Liver (tissue), 9 donors: Measurements from ENCODE around the gene HLTF. TPM values are rescaled to one million over a fixed set of nuclear protein-coding genes. Genes with fewer than 3 reads are reported as not detected.

Experiments
- DNase-seq: peaks from one replicate; pipeline ENCODE4 v3.0.0-alpha.2; 2017; ENCODE audit warnings: low spot score
- H3K27ac ChIP-seq, 2 donors: one replicate each; pipeline ENCODE4 v1.7.0; 2013; ENCODE audit warnings: inconsistent platforms in 2 of 2, low read length in 2 of 2, control low read depth in 1 of 2, low read depth in 1 of 2, mild to moderate bottlenecking in 1 of 2
- H3K27me3 ChIP-seq, 4 donors: one replicate each; pipeline versions ENCODE4 v1.6.1 to v1.7.0; 2013; ENCODE audit warnings: low read length in 3 of 4, inconsistent platforms in 1 of 4, mild to moderate bottlenecking in 1 of 4, moderate library complexity in 1 of 4; ENCODE audit not compliant: control insufficient read depth in 4 of 4, insufficient read depth in 4 of 4
- H3K36me3 ChIP-seq, 4 donors: one replicate each; pipeline versions ENCODE4 v1.6.1 to v1.7.0; 2013; ENCODE audit warnings: low read length in 3 of 4, mild to moderate bottlenecking in 3 of 4, low read depth in 1 of 4, moderate library complexity in 1 of 4; ENCODE audit not compliant: control insufficient read depth in 4 of 4, insufficient read depth in 3 of 4
- H3K4me1 ChIP-seq, 4 donors: one replicate each; pipeline versions ENCODE4 v1.6.1 to v1.7.0; 2013; ENCODE audit warnings: low read length in 3 of 4, mild to moderate bottlenecking in 3 of 4, moderate library complexity in 1 of 4; ENCODE audit not compliant: control insufficient read depth in 4 of 4, insufficient read depth in 4 of 4
- H3K4me3 ChIP-seq, 3 donors: one replicate each; pipeline versions ENCODE4 v1.6.1 to v1.7.0; 2013; ENCODE audit warnings: low read length in 3 of 3, control low read depth in 1 of 3, low read depth in 1 of 3, mild to moderate bottlenecking in 1 of 3
- H3K9ac ChIP-seq, 2 donors: one replicate each; pipeline ENCODE4 v1.7.0; 2013; ENCODE audit warnings: low read length in 2 of 2, mild to moderate bottlenecking in 2 of 2, moderate library complexity in 2 of 2, control low read depth in 1 of 2, low read depth in 1 of 2
- H3K9me3 ChIP-seq, 4 donors: one replicate each; pipeline versions ENCODE4 v1.6.1 to v1.7.0; 2013; ENCODE audit warnings: low read length in 3 of 4; ENCODE audit not compliant: control insufficient read depth in 4 of 4
- ATF3 ChIP-seq: IDR thresholded peaks from 2 replicates; pipeline ENCODE4 v1.6.1; 2016; ENCODE audit warnings: antibody characterized with exemption
- EGR1 ChIP-seq, 2 donors: IDR thresholded peaks; 2 replicates each; pipeline ENCODE4 v1.6.1; 2016 to 2018; ENCODE audit warnings: antibody characterized with exemption in 2 of 2, low read depth in 2 of 2
- FOXA1 ChIP-seq: IDR thresholded peaks from 2 replicates; pipeline ENCODE4 v1.6.1; 2016; ENCODE audit warnings: antibody characterized with exemption
- FOXA2 ChIP-seq: IDR thresholded peaks from 2 replicates; pipeline ENCODE4 v1.6.1; 2016; ENCODE audit warnings: antibody characterized with exemption
- GABPA ChIP-seq, 2 donors: IDR thresholded peaks in 1 of 2; conservative IDR thresholded peaks in 1 of 2; 2 replicates each; pipeline ENCODE4 v1.6.1; 2016; ENCODE audit warnings: antibody characterized with exemption in 2 of 2, mild to moderate bottlenecking in 1 of 2, moderate library complexity in 1 of 2
- HNF4A ChIP-seq, 2 donors: conservative IDR thresholded peaks; 2 replicates each; pipeline ENCODE4 v1.6.1; 2016; ENCODE audit warnings: antibody characterized with exemption in 2 of 2, mild to moderate bottlenecking in 2 of 2
- HNF4G ChIP-seq: IDR thresholded peaks from 2 replicates; pipeline ENCODE4 v1.6.1; 2016; ENCODE audit warnings: antibody characterized with exemption
- MAX ChIP-seq: IDR thresholded peaks from 2 replicates; pipeline ENCODE4 v1.6.1; 2016; ENCODE audit warnings: antibody characterized with exemption
- NR2F2 ChIP-seq: IDR thresholded peaks from 2 replicates; pipeline ENCODE4 v1.6.1; 2016; ENCODE audit warnings: antibody characterized with exemption
- RAD21 ChIP-seq, 2 donors: IDR thresholded peaks; 2 replicates each; pipeline ENCODE4 v1.6.1; 2016; ENCODE audit warnings: antibody characterized with exemption in 2 of 2, mild to moderate bottlenecking in 2 of 2
- REST ChIP-seq: IDR thresholded peaks from 2 replicates; pipeline ENCODE4 v1.6.1; 2016; ENCODE audit warnings: antibody characterized with exemption, mild to moderate bottlenecking
- RXRA ChIP-seq, 2 donors: IDR thresholded peaks; 2 replicates each; pipeline ENCODE4 v1.6.1; 2017 to 2018; ENCODE audit warnings: antibody characterized with exemption in 2 of 2, mild to moderate bottlenecking in 1 of 2
- TAF1 ChIP-seq: conservative IDR thresholded peaks from 2 replicates; pipeline ENCODE4 v1.6.1; 2016; ENCODE audit warnings: antibody characterized with exemption, mild to moderate bottlenecking
- YY1 ChIP-seq: IDR thresholded peaks from 2 replicates; pipeline ENCODE4 v1.6.1; 2016; ENCODE audit warnings: antibody characterized with exemption, mild to moderate bottlenecking
- ZBTB33 ChIP-seq: IDR thresholded peaks from 2 replicates; pipeline ENCODE4 v1.6.1; 2016; ENCODE audit warnings: antibody characterized with exemption
- WGBS: extraction: QIAGEN DNeasy Blood & Tissue Kit; methylation state at CpG from one replicate; pipeline ENCODE4 v1.1.7; 2013; 5-methylcytosine and 5-hydroxymethylcytosine counted together
- polyA plus RNA-seq, 2 donors: library from polyadenylated mRNA; stranded (reverse) in 1 of 2; unstranded in 1 of 2; fragments of 200-250 nt in 1 of 2; fragments of >200 nt in 1 of 2; fragmentation: Nextera tagmentation in 1 of 2; extraction: Ambion mirVana in 1 of 2; gene quantifications; one replicate each; pipeline versions ENCODE4 v1.2.1 to v1.2.3, GENCODE V29; 2013 to 2015
- total RNA-seq, 2 donors: library from RNA; depleted of rRNA; stranded (reverse); fragments of >200 nt; gene quantifications; one replicate each; pipeline ENCODE4 v1.2.3, GENCODE V29; 2014
- donor health status: healthy.
- donor health status: healthy.
- donor health status: healthy.
- donor health status: healthy.
- donor health status: healthy.

The HLTF gene
- total and polyA plus RNA-seq, 4 donors, result 4.1 to 31.7 (median 17.0) TPM

GRCh38 chr3:149089395-149089794, 3.1 kb upstream of the HLTF start:
- WGBS, result 81% methylated on average over 3 of the region's 3 CpGs
- Histone ChIP-seq H3K27ac (no peak overlapping the region), H3K4me3 (no peak overlapping the region), H3K27me3 (no peaks in the 10 kb centered on the region), H3K9me3 (no peaks in the 10 kb centered on the region), H3K36me3 (no peaks in the 10 kb centered on the region), H3K4me1 (peaks cover 2 to 10% (median 6%) of the 10 kb centered on the region in 4 donors), H3K9ac (no peak overlapping the region)
- no peak for DNase-seq
- TF ChIP-seq TAF1 (no peak), RXRA (IDR thresholded peaks at IDR 0.05) (no peak), RAD21 (IDR thresholded peaks at IDR 0.05) (no peak), HNF4G (no peak), FOXA1 (no peak), ZBTB33 (no peak), MAX (no peak), EGR1 (IDR thresholded peaks at IDR 0.05; ENCODE audit: low read depth in 2 of 2) (no peak), ATF3 (no peak), NR2F2 (no peak), HNF4A (conservative IDR thresholded peaks at IDR 0.05) (no peak), GABPA (IDR thresholded peaks at IDR 0.05 in 1 of 2, conservative IDR thresholded peaks at IDR 0.05 in 1 of 2) (no peak), REST (no peak), FOXA2 (no peak)

- Histone ChIP-seq H3K27me3 (no peaks in the 10 kb centered on the region), H3K4me1 (peaks cover 2 to 10% (median 6%) of the 10 kb centered on the region in 4 donors), H3K36me3 (no peaks in the 10 kb centered on the region), H3K4me3 (no peak overlapping the region), H3K9me3 (no peaks in the 10 kb centered on the region), H3K27ac (no peak overlapping the region), H3K9ac (no peak overlapping the region)
- no peak for TF ChIP-seq YY1
- no peak for DNase-seq
- 99% methylated on average over 15 of the region's 15 CpGs for WGBS
Measured at GRCh38 chr3:149087208-149087607, 875 bp upstream of the HLTF start.
